HCT116 (cell line): Measurements from ENCODE around the gene FSTL4. TPM values are rescaled to one million over a fixed set of nuclear protein-coding genes. Genes with fewer than 3 reads are reported as not detected.

Experiments
- ATAC-seq: fragments of 200-7000 bp; cut with Tn5 transposase; 2 replicates; pipeline ENCODE4 v1.9.1; 2020; ENCODE audit warnings: mild to moderate bottlenecking, moderate library complexity
- BruUV-seq: library from RNA; stranded (reverse); fragments of 400-500 nt; replicated peaks from 2 replicates; lab custom pipeline; 2021; lab: Mats Ljungman, UMichigan
- CTCF ChIA-PET: fragments of 300-600 bp; sonication (Branson Sonifier 250); formaldehyde crosslinking; loops from one replicate; lab custom pipeline; 2021; ENCODE audit warnings: antibody characterized with exemption; lab: Charles Lee
- POLR2A ChIA-PET: fragments of 300-600, 350-600 bp; sonication (Branson Sonifier 250); formaldehyde crosslinking; loops from one replicate; lab custom pipeline; 2021; ENCODE audit warnings: antibody characterized with exemption; lab: Charles Lee
- RAD21 ChIA-PET, 2 experiments: fragments of 300-600 bp; sonication (Branson Sonifier 250); formaldehyde crosslinking; loops; one replicate each; lab custom pipeline; 2023; ENCODE audit warnings: low total read pairs in 2 of 2; ENCODE audit not compliant: uncharacterized antibody in 2 of 2, unreplicated experiment in 2 of 2, low non-redundant PET in 1 of 2; lab: Charles Lee
- DNase-seq: peaks from one replicate; pipeline ENCODE4 v3.0.0-alpha.2; 2010; ENCODE audit warnings: low read depth, low spot score
- H2AFZ ChIP-seq: fragments of 200-600 bp; shearing (Covaris generic), sonication (generic); 2 replicates; pipeline ENCODE4 v1.6.1; 2017; ENCODE audit warnings: low read depth, mixed run types, mixed read lengths, antibody characterized with exemption, low read length; ENCODE audit not compliant: poor library complexity, severe bottlenecking
- H3K27ac ChIP-seq: 2 replicates; pipeline ENCODE4 v1.5.1; 2012; ENCODE audit warnings: low read depth, low read length
- H3K27me3 ChIP-seq: fragments of 200-600 bp; sonication (generic); 2 replicates; pipeline ENCODE4 v1.6.1; 2016; ENCODE audit warnings: mixed run types, low read length, mixed read lengths; ENCODE audit not compliant: insufficient read depth
- H3K36me3 ChIP-seq, 2 experiments: fragments of 200-500 bp in 1 of 2; fragments of 200-600 bp in 1 of 2; sonication (Bioruptor generic) in 1 of 2; sonication (generic) in 1 of 2; 2 replicates each; pipeline versions ENCODE4 v1.5.1 to v1.6.1; 2014 to 2016; ENCODE audit warnings: low read length in 2 of 2, inconsistent platforms in 1 of 2, mixed read lengths in 1 of 2, mixed run types in 1 of 2; ENCODE audit not compliant: insufficient read depth in 2 of 2, control insufficient read depth in 1 of 2
- H3K4me1 ChIP-seq, 2 experiments: fragments of 200-600 bp in 1 of 2; sonication (generic) in 1 of 2; 2 replicates each; pipeline versions ENCODE4 v1.5.1 to v1.6.1; 2012 to 2017; ENCODE audit warnings: low read length in 2 of 2, inconsistent platforms in 1 of 2, mild to moderate bottlenecking in 1 of 2, mixed read lengths in 1 of 2, mixed run types in 1 of 2, moderate library complexity in 1 of 2; ENCODE audit not compliant: insufficient read depth in 2 of 2, control insufficient read depth in 1 of 2
- H3K4me2 ChIP-seq: fragments of 200-600 bp; sonication (generic); 2 replicates; pipeline ENCODE4 v1.6.1; 2017; ENCODE audit warnings: mixed run types, low read length, mixed read lengths
- H3K4me3 ChIP-seq, 2 experiments: fragments of 200-600 bp in 1 of 2; sonication (generic) in 1 of 2; replicated peaks in 1 of 2; 2 replicates each; pipeline ENCODE4 v1.5.1; 2011 to 2016; ENCODE audit warnings: low read length in 2 of 2, control low read depth in 1 of 2, low read depth in 1 of 2, mild to moderate bottlenecking in 1 of 2, mixed read lengths in 1 of 2, mixed run types in 1 of 2
- H3K79me2 ChIP-seq: fragments of 200-600 bp; sonication (generic); 2 replicates; pipeline ENCODE4 v1.6.1; 2017; ENCODE audit warnings: mild to moderate bottlenecking, mixed run types, low read length, moderate library complexity, mixed read lengths; ENCODE audit not compliant: insufficient read depth
- H3K9ac ChIP-seq: fragments of 200-600 bp; sonication (generic); 2 replicates; pipeline ENCODE4 v1.6.1; 2016; ENCODE audit warnings: low read length, mixed read lengths
- H3K9me2 ChIP-seq: fragments of 200-600 bp; sonication (generic), shearing (Covaris generic); 2 replicates; pipeline ENCODE4 v1.6.1; 2017; ENCODE audit warnings: mixed run types, mild to moderate bottlenecking, moderate library complexity; ENCODE audit not compliant: insufficient read depth
- H3K9me3 ChIP-seq, 2 experiments: fragments of 200-500 bp in 1 of 2; fragments of 200-600 bp in 1 of 2; sonication (Bioruptor generic) in 1 of 2; sonication (generic) in 1 of 2; 2 replicates each; pipeline ENCODE4 v1.6.1; 2014 to 2017; ENCODE audit warnings: low read length in 2 of 2, mixed read lengths in 2 of 2, inconsistent platforms in 1 of 2, low read depth in 1 of 2, mild to moderate bottlenecking in 1 of 2, mixed run types in 1 of 2, moderate library complexity in 1 of 2; ENCODE audit not compliant: control insufficient read depth in 1 of 2, insufficient read depth in 1 of 2
- H4K20me1 ChIP-seq: fragments of 200-600 bp; sonication (generic), shearing (Covaris generic); 2 replicates; pipeline ENCODE4 v1.6.1; 2017; ENCODE audit warnings: mixed run types, mild to moderate bottlenecking, moderate library complexity; ENCODE audit not compliant: insufficient read depth
- ELF1 ChIP-seq: IDR thresholded peaks from 2 replicates; pipeline ENCODE4 v1.6.1; 2012; ENCODE audit warnings: low read depth, borderline replicate concordance
- EZH2 ChIP-seq: fragments of 200-600 bp; sonication (generic); IDR thresholded peaks from 2 replicates; pipeline ENCODE4 v1.6.1; 2017; ENCODE audit warnings: antibody characterized with exemption, mixed run types
- EZH2phosphoT487 ChIP-seq: fragments of 200-600 bp; IDR thresholded peaks from 2 replicates; pipeline ENCODE4 v1.6.1; 2018; ENCODE audit warnings: antibody characterized with exemption, borderline replicate concordance
- JUND ChIP-seq: IDR thresholded peaks from 2 replicates; pipeline ENCODE4 v1.6.1; 2012
- POLR2AphosphoS5 ChIP-seq: IDR thresholded peaks from 2 replicates; pipeline ENCODE4 v1.6.1; 2011; ENCODE audit warnings: mild to moderate bottlenecking, low read depth, low read length, moderate library complexity
- REST ChIP-seq: IDR thresholded peaks from 2 replicates; pipeline ENCODE4 v1.6.1; 2012; ENCODE audit warnings: low read depth
- SP1 ChIP-seq: IDR thresholded peaks from 2 replicates; pipeline ENCODE4 v1.6.1; 2012; ENCODE audit warnings: low read depth
- TCF7L2 ChIP-seq: IDR thresholded peaks from 2 replicates; pipeline ENCODE4 v1.7.0; 2011; ENCODE audit warnings: borderline replicate concordance, inconsistent platforms; ENCODE audit not compliant: insufficient read depth, insufficient read length; ENCODE audit errors: extremely low read depth
- YY1 ChIP-seq: IDR thresholded peaks from 2 replicates; pipeline ENCODE4 v1.6.1; 2011; ENCODE audit warnings: low read length, low read depth, moderate library complexity, mild to moderate bottlenecking; ENCODE audit not compliant: insufficient replicate concordance; ENCODE audit errors: extremely low read depth
- ZBTB33 ChIP-seq: IDR thresholded peaks from 2 replicates; pipeline ENCODE4 v1.6.1; 2011; ENCODE audit warnings: mild to moderate bottlenecking, low read length, moderate library complexity; ENCODE audit not compliant: insufficient replicate concordance; ENCODE audit errors: extremely low read depth
- ZFX ChIP-seq: fragments of 450-650 bp; IDR thresholded peaks from 2 replicates; pipeline ENCODE4 v1.6.1; 2017
- intact Hi-C: fragments of 100-400 bp; cut with micrococcal nuclease; formaldehyde crosslinking; loops from 2 replicates; pipeline ENCODE4 v1.10.0; 2022
- total RNA-seq: library from RNA; stranded (reverse); gene quantifications from one replicate; pipeline ENCODE4 v1.2.1, GENCODE V29; 2021; ENCODE audit not compliant: unreplicated experiment
- TF ChIP-seq, protein P1 (sequence below): IDR thresholded peaks from 2 replicates; pipeline ENCODE4 v1.6.1; 2012

FSTL4 gene
- total RNA-seq, 1 experiment from 2014 or later, result 0.37 TPM

GRCh38 chr5:133439859-133440258 is 172.5 kb downstream of the FSTL4 start:
- no TSS peak for BruUV-seq
- no peak overlapping the region for H2AFZ ChIP-seq

More at GRCh38 chr5:133439859-133440258, 172.5 kb downstream of the FSTL4 start:
- no peak overlapping the region for H3K4me3 ChIP-seq
- no peak overlapping the region for H3K27ac ChIP-seq
- H3K9ac ChIP-seq, result no peak overlapping the region
- CTCF ChIA-PET, result interaction anchor here (2.5 kb wide), 1 partner anchor 16 kb away, joined by 5 read pairs; no protein-coding TSS in a partner anchor
- POLR2A ChIA-PET, result no interaction called here
- H4K20me1 ChIP-seq, result no peaks in the 10 kb centered on the region
- no peaks in the 10 kb centered on the region for H3K79me2 ChIP-seq
- no peaks in the 10 kb centered on the region for H3K4me1 ChIP-seq
- intact Hi-C loops, result no loop called here
- no peaks in the 10 kb centered on the region for H3K27me3 ChIP-seq
- H3K36me3 ChIP-seq, result no peaks in the 10 kb centered on the region
- H3K9me2 ChIP-seq, result no peaks in the 10 kb centered on the region
- TF ChIP-seq REST, result no peak
- no peak for TF ChIP-seq YY1
- TF ChIP-seq EZH2, result no peak
- no peak for TF ChIP-seq SP1
- TF ChIP-seq ZFX, result no peak
- no peak for TF ChIP-seq POLR2AphosphoS5
- no peak for TF ChIP-seq JUND
- TF ChIP-seq ZBTB33, result no peak
- no peak for TF ChIP-seq EZH2phosphoT487
- TF ChIP-seq ELF1, result no peak
- TF ChIP-seq, protein P1, sequence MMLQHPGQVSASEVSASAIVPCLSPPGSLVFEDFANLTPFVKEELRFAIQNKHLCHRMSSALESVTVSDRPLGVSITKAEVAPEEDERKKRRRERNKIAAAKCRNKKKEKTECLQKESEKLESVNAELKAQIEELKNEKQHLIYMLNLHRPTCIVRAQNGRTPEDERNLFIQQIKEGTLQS, result no peak
- TF ChIP-seq TCF7L2, result no peak
- H3K4me2 ChIP-seq, result no peak overlapping the region
- ATAC-seq, result no peak
- DNase-seq, result no peak
- RAD21 ChIA-PET, result no interaction called here
- H3K9me3 ChIP-seq, result no peaks in the 10 kb centered on the region
